ENCODE results near the gene CDK17.

CDK17 gene

GRCh38 chr12:96356831-96357230 is 43.4 kb downstream of the CDK17 start:
- Histone ChIP-seq H4K20me1 (ENCODE audit: low read depth, low read length) (peaks cover 37% of the 10 kb centered on the region), H3K79me2 (ENCODE audit: insufficient read depth, low read length) (peaks cover 99% of the 10 kb centered on the region), H3F3A (ENCODE audit: insufficient read depth) (peaks cover 12% of the 10 kb centered on the region; the same call in 1 of the 2 replicates), H3K4me3 (ENCODE audit: insufficient read depth, low read length, poor library complexity, severe bottlenecking) (no peak overlapping the region), H3K4me2 (ENCODE audit: low read depth, low read length, poor library complexity, severe bottlenecking) (no peak overlapping the region), H2AFZ (ENCODE audit: low read depth, low read length, severe bottlenecking) (no peak overlapping the region), H3K36me3 (ENCODE audit: low read length) (no peaks in the 10 kb centered on the region), H3K27ac (ENCODE audit: low read depth, low read length) (no peak overlapping the region), H3K27me3 (ENCODE audit: low read length) (no peaks in the 10 kb centered on the region), H3K9ac (ENCODE audit: low read length) (no peak overlapping the region), H3K9me2 (replicated peaks; ENCODE audit: insufficient read depth, low read length) (no peaks in the 10 kb centered on the region), H3K9me3 (ENCODE audit: insufficient read depth, low read length) (no peaks in the 10 kb centered on the region)
- no peak for TF ChIP-seq EZH2phosphoT487 (conservative IDR thresholded peaks at IDR 0.05; ENCODE audit: low read length)
- TF ChIP-seq CTCF (IDR thresholded peaks at IDR 0.05; ENCODE audit: insufficient read depth, low read length, poor library complexity, severe bottlenecking) = no peak

- no peak overlapping the region for H3K4me3 ChIP-seq (ENCODE audit: insufficient read depth, low read length, poor library complexity, severe bottlenecking)
- H2AFZ ChIP-seq (ENCODE audit: low read depth, low read length, severe bottlenecking) = no peak overlapping the region
- no peak for TF ChIP-seq CTCF (IDR thresholded peaks at IDR 0.05; ENCODE audit: insufficient read depth, low read length, poor library complexity, severe bottlenecking)
- no peak for TF ChIP-seq EZH2phosphoT487 (conservative IDR thresholded peaks at IDR 0.05; ENCODE audit: low read length)
- peaks cover 99% of the 10 kb centered on the region for H3K79me2 ChIP-seq (ENCODE audit: insufficient read depth, low read length)
- peaks cover 31% of the 10 kb centered on the region for H4K20me1 ChIP-seq (ENCODE audit: low read depth, low read length)
- H3F3A ChIP-seq (ENCODE audit: insufficient read depth) = peaks cover 19% of the 10 kb centered on the region; the same call in 1 of the 2 replicates
- no peaks in the 10 kb centered on the region for H3K9me3 ChIP-seq (ENCODE audit: insufficient read depth, low read length)
- H3K9ac ChIP-seq (ENCODE audit: low read length) = no peak overlapping the region
- no peak overlapping the region for H3K27ac ChIP-seq (ENCODE audit: low read depth, low read length)
- no peaks in the 10 kb centered on the region for H3K9me2 ChIP-seq (replicated peaks; ENCODE audit: insufficient read depth, low read length)
- H3K36me3 ChIP-seq (ENCODE audit: low read length) = no peaks in the 10 kb centered on the region
- H3K27me3 ChIP-seq (ENCODE audit: low read length) = no peaks in the 10 kb centered on the region
- no peak overlapping the region for H3K4me2 ChIP-seq (ENCODE audit: low read depth, low read length, poor library complexity, severe bottlenecking)
These were observed 45.2 kb downstream of the CDK17 start for GRCh38 chr12:96354844-96355534.

- H3F3A ChIP-seq (ENCODE audit: insufficient read depth) = peaks cover 19% of the 10 kb centered on the region; the same call in 1 of the 2 replicates
- TF ChIP-seq CTCF (IDR thresholded peaks at IDR 0.05; ENCODE audit: insufficient read depth, low read length, poor library complexity, severe bottlenecking) = no peak
- no peak for TF ChIP-seq EZH2phosphoT487 (conservative IDR thresholded peaks at IDR 0.05; ENCODE audit: low read length)
- no peak overlapping the region for H3K4me3 ChIP-seq (ENCODE audit: insufficient read depth, low read length, poor library complexity, severe bottlenecking)
- H3K27ac ChIP-seq (ENCODE audit: low read depth, low read length) = peak overlapping the region; percentile 42; the same call in 1 of the 2 replicates
- H3K9ac ChIP-seq (ENCODE audit: low read length) = no peak overlapping the region
- no peak overlapping the region for H2AFZ ChIP-seq (ENCODE audit: low read depth, low read length, severe bottlenecking)
- no peaks in the 10 kb centered on the region for H3K9me3 ChIP-seq (ENCODE audit: insufficient read depth, low read length)
- H3K27me3 ChIP-seq (ENCODE audit: low read length) = no peaks in the 10 kb centered on the region
- H3K9me2 ChIP-seq (replicated peaks; ENCODE audit: insufficient read depth, low read length) = no peaks in the 10 kb centered on the region
- peaks cover 99% of the 10 kb centered on the region for H3K79me2 ChIP-seq (ENCODE audit: insufficient read depth, low read length)
- no peaks in the 10 kb centered on the region for H3K36me3 ChIP-seq (ENCODE audit: low read length)
- peaks cover 26% of the 10 kb centered on the region for H4K20me1 ChIP-seq (ENCODE audit: low read depth, low read length)
- H3K4me2 ChIP-seq (ENCODE audit: low read depth, low read length, poor library complexity, severe bottlenecking) = no peak overlapping the region
These were observed 45.9 kb downstream of the CDK17 start for GRCh38 chr12:96354326-96354725.
